ENCODE measurements around the gene PDXK.
A peak's percentile ranks its signal among the peaks of the same experiment; 100 is the strongest.

The PDXK gene

GRCh38 chr21:43766734-43767497, 48.0 kb downstream of the PDXK start:
- no peak for DNase-seq (ENCODE audit: low read depth)
- no peak for TF ChIP-seq CTCF (IDR thresholded peaks at IDR 0.05; ENCODE audit: insufficient read depth, low read depth, low read length, missing control alignments)
- no peak overlapping the region for H3K4me3 ChIP-seq (ENCODE audit: low read length)

- H3K4me3 ChIP-seq (ENCODE audit: low read length) = no peak overlapping the region
- no peak for TF ChIP-seq CTCF (IDR thresholded peaks at IDR 0.05; ENCODE audit: insufficient read depth, low read depth, low read length, missing control alignments)
- no peak for DNase-seq (ENCODE audit: low read depth)
These were observed 48.6 kb downstream of the PDXK start for GRCh38 chr21:43767498-43767983.

GRCh38 chr21:43767984-43768867, 49.3 kb downstream of the PDXK start:
- no peak for TF ChIP-seq CTCF (IDR thresholded peaks at IDR 0.05; ENCODE audit: insufficient read depth, low read depth, low read length, missing control alignments)
- peak; percentile 94 for DNase-seq (ENCODE audit: low read depth)
- H3K4me3 ChIP-seq (ENCODE audit: low read length) = no peak overlapping the region

GRCh38 chr21:43768868-43769167, 49.9 kb downstream of the PDXK start:
- no peak for DNase-seq (ENCODE audit: low read depth)
- no peak for TF ChIP-seq CTCF (IDR thresholded peaks at IDR 0.05; ENCODE audit: insufficient read depth, low read depth, low read length, missing control alignments)
- H3K4me3 ChIP-seq (ENCODE audit: low read length) = no peak overlapping the region

- H3K4me3 ChIP-seq (ENCODE audit: low read length) = no peak overlapping the region
- no peak for TF ChIP-seq CTCF (IDR thresholded peaks at IDR 0.05; ENCODE audit: insufficient read depth, low read depth, low read length, missing control alignments)
These were observed 50.5 kb downstream of the PDXK start for GRCh38 chr21:43769325-43769958.

GRCh38 chr21:43770066-43770655, 51.2 kb downstream of the PDXK start:
- no peak for TF ChIP-seq CTCF (IDR thresholded peaks at IDR 0.05; ENCODE audit: insufficient read depth, low read depth, low read length, missing control alignments)
- no peak overlapping the region for H3K4me3 ChIP-seq (ENCODE audit: low read length)

More at GRCh38 chr21:43769325-43769958, 50.5 kb downstream of the PDXK start:
- DNase-seq (ENCODE audit: low read depth) = no peak

More at GRCh38 chr21:43770066-43770655, 51.2 kb downstream of the PDXK start:
- no peak for DNase-seq (ENCODE audit: low read depth)
